Activated naive CD4-positive, alpha-beta T cell (primary cell): ENCODE data around the gene SULF2.
"Not testable (repeated sequence)": the region's sequence is repeated elsewhere in the genome, so short reads cannot be mapped to it uniquely, and the experiment has no call there.

Source experiments
- DNase-seq, 4 experiments: peaks; one replicate each; lab custom pipeline; 2025; lab: John Stamatoyannopoulos, UW

Gene SULF2

GRCh38 chr20:47785311-47785853, at the start of gene SULF2:
Gene SULF2, minus strand, starts transcription at chr20:47785481. Its CDS starts 28,118 bp downstream, at chr20:47757363.
- no peak for DNase-seq

GRCh38 chr20:47831675-47832074, 46.4 kb upstream of the SULF2 start:
- DNase-seq, result not testable (repeated sequence)

GRCh38 chr20:47826716-47827115, 41.4 kb upstream of the SULF2 start:
- DNase-seq, result not testable (repeated sequence)

- not testable (repeated sequence) for DNase-seq
These were observed 40.7 kb upstream of the SULF2 start for GRCh38 chr20:47826006-47826405.

- no peak for DNase-seq
These were observed 39.9 kb upstream of the SULF2 start for GRCh38 chr20:47825011-47825762.

- not testable (repeated sequence) for DNase-seq
These were observed 38.7 kb upstream of the SULF2 start for GRCh38 chr20:47823941-47824340.

GRCh38 chr20:47821481-47822100, 36.3 kb upstream of the SULF2 start:
- no peak for DNase-seq

GRCh38 chr20:47818996-47819609, 33.8 kb upstream of the SULF2 start:
- no peak for DNase-seq

- DNase-seq, result no peak
These were observed 33.2 kb upstream of the SULF2 start for GRCh38 chr20:47818466-47818865.

- no peak for DNase-seq
These were observed 32.7 kb upstream of the SULF2 start for GRCh38 chr20:47818016-47818415.

- DNase-seq, result no peak
These were observed 32.3 kb upstream of the SULF2 start for GRCh38 chr20:47817573-47817972.

- no peak for DNase-seq
These were observed 31.5 kb upstream of the SULF2 start for GRCh38 chr20:47816487-47817451.

GRCh38 chr20:47815866-47816265, 30.6 kb upstream of the SULF2 start:
- no peak for DNase-seq

- DNase-seq, result no peak
These were observed 30.1 kb upstream of the SULF2 start for GRCh38 chr20:47815416-47815806.

GRCh38 chr20:47814632-47815415, 29.5 kb upstream of the SULF2 start:
- DNase-seq, result no peak

- DNase-seq, result no peak
These were observed 25.6 kb upstream of the SULF2 start for GRCh38 chr20:47810721-47811347.

GRCh38 chr20:47810116-47810677, 24.9 kb upstream of the SULF2 start:
- DNase-seq, result no peak

- DNase-seq, result no peak
These were observed 24.1 kb upstream of the SULF2 start for GRCh38 chr20:47809161-47809960.

- DNase-seq, result no peak
These were observed 20.7 kb upstream of the SULF2 start for GRCh38 chr20:47805951-47806350.
